OCI-LY7 (cell line): ENCODE results near the gene PAX3. TPM values are rescaled to one million over a fixed set of nuclear protein-coding genes. Genes with fewer than 3 reads are reported as not detected.

Experiments
- BruUV-seq: library from RNA; stranded (reverse); fragments of 400-500 nt; replicated peaks from 2 replicates; lab custom pipeline; 2021; lab: Mats Ljungman, UMichigan
- CTCF ChIA-PET: fragments of 300-600 bp; sonication (Branson Sonifier 250); formaldehyde crosslinking; loops from one replicate; lab custom pipeline; 2022; ENCODE audit warnings: antibody characterized with exemption; ENCODE audit not compliant: unreplicated experiment; lab: Charles Lee
- POLR2A ChIA-PET: fragments of 300-600 bp; sonication (Branson Sonifier 250); formaldehyde crosslinking; loops from one replicate; lab custom pipeline; 2022; ENCODE audit warnings: antibody characterized with exemption; lab: Charles Lee
- DNase-seq: peaks from one replicate; pipeline ENCODE4 v3.0.0-alpha.2; 2015; ENCODE audit warnings: low spot score
- H2AFZ ChIP-seq: fragments of 200-600 bp; sonication (generic), shearing (Covaris generic); 2 replicates; pipeline ENCODE4 v1.6.1; 2014; ENCODE audit warnings: mild to moderate bottlenecking, antibody characterized with exemption, low read length, moderate library complexity
- H3K27ac ChIP-seq: fragments of 200-600 bp; sonication (generic); 2 replicates; pipeline ENCODE4 v1.5.1; 2014; ENCODE audit warnings: mixed run types, low read depth, mild to moderate bottlenecking, moderate library complexity, low read length, inconsistent platforms; ENCODE audit not compliant: poor library complexity, severe bottlenecking
- H3K36me3 ChIP-seq: fragments of 200-600 bp; sonication (generic); 2 replicates; pipeline ENCODE4 v1.6.1; 2014; ENCODE audit warnings: mild to moderate bottlenecking, antibody characterized with exemption, low read length, moderate library complexity, mixed read lengths; ENCODE audit not compliant: insufficient read depth
- H3K4me1 ChIP-seq: fragments of 200-600 bp; sonication (generic); 2 replicates; pipeline ENCODE4 v1.5.1; 2014; ENCODE audit warnings: mild to moderate bottlenecking, low read length; ENCODE audit not compliant: insufficient read depth, poor library complexity, severe bottlenecking
- H3K4me2 ChIP-seq: fragments of 200-600 bp; sonication (generic); 2 replicates; pipeline ENCODE4 v1.6.1; 2014; ENCODE audit warnings: mild to moderate bottlenecking, low read length
- H3K4me3 ChIP-seq: fragments of 200-600 bp; sonication (generic); 2 replicates; pipeline ENCODE4 v1.5.1; 2014; ENCODE audit warnings: mild to moderate bottlenecking, low read depth, low read length; ENCODE audit not compliant: poor library complexity, severe bottlenecking
- H3K79me2 ChIP-seq: fragments of 200-600 bp; sonication (generic); 2 replicates; pipeline ENCODE4 v1.6.1; 2016; ENCODE audit warnings: low read depth, mild to moderate bottlenecking, low read length, moderate library complexity, mixed read lengths; ENCODE audit not compliant: insufficient read depth
- H3K9me2 ChIP-seq: fragments of 200-600 bp; sonication (generic); 2 replicates; pipeline ENCODE4 v1.6.1; 2016; ENCODE audit warnings: mild to moderate bottlenecking, low read length, mixed read lengths; ENCODE audit not compliant: insufficient read depth
- H3K9me3 ChIP-seq: fragments of 200-600 bp; sonication (generic); 2 replicates; pipeline ENCODE4 v1.6.1; 2014; ENCODE audit warnings: mild to moderate bottlenecking, mixed run types, low read length, mixed read lengths
- H4K20me1 ChIP-seq: fragments of 200-600 bp; sonication (generic); 2 replicates; pipeline ENCODE4 v1.6.1; 2014; ENCODE audit warnings: mild to moderate bottlenecking, antibody characterized with exemption, low read length, moderate library complexity, mixed read lengths; ENCODE audit not compliant: insufficient read depth
- CTCF ChIP-seq: fragments of 200-600 bp; sonication (generic); conservative IDR thresholded peaks from 2 replicates; pipeline ENCODE4 v1.5.1; 2014; ENCODE audit warnings: mild to moderate bottlenecking, antibody characterized with exemption, low read length, moderate library complexity, mixed read lengths
- EZH2phosphoT487 ChIP-seq: fragments of 200-600 bp; sonication (generic); IDR thresholded peaks from 2 replicates; pipeline ENCODE4 v1.6.1; 2018; ENCODE audit warnings: low read depth, borderline replicate concordance, mild to moderate bottlenecking, mixed run types, antibody characterized with exemption, low read length, moderate library complexity, mixed read lengths
- intact Hi-C: fragments of 100-400 bp; cut with micrococcal nuclease; formaldehyde crosslinking; loops from one replicate; pipeline ENCODE4 v1.10.0; 2022; ENCODE audit not compliant: unreplicated experiment
- total RNA-seq, 2 experiments: library from RNA; depleted of rRNA in 1 of 2; stranded (reverse); fragments of >200 nt in 1 of 2; shearing (Covaris generic) in 1 of 2; gene quantifications; 2 replicates each; pipeline ENCODE4 v1.2.3, GENCODE V29; 2014 to 2022

Gene PAX3
- total RNA-seq, 2 experiments from 2014 or later, result not detected

GRCh38 chr2:222228054-222228453 lies 70.7 kb downstream of the PAX3 start:
- POLR2A ChIA-PET, result interaction anchor here (0.7 kb wide), 1 partner anchor 33 kb away, joined by 3 read pairs; no protein-coding TSS in a partner anchor
- intact Hi-C loops, result no loop called here

DNA sequence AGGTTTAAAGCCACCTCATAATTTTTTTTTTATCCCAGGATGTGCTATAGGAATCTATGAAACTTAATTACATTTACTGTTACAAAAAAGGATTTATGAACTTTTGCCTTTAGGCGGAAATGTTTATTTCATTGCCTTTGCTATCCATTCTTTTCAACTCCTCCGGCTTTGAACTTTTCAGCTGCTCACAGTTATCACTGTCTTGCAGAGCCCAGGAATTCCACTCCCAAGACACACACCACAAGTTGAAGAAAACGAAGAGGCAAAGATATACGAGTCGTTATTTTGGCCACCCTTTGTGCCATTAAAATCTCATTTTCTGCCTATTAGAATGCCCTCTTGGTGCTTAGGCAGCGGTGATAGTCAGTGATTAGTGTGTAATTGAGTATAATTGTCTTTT lies 80.0 kb downstream of the PAX3 start:
- ChIA-PET POLR2A (interaction anchor here (0.6 kb wide), 1 partner anchor 1798 kb away, joined by 4 read pairs; no protein-coding TSS in a partner anchor), CTCF (no interaction called here)
- intact Hi-C loops, result no loop called here
- H3K4me1 ChIP-seq, result no peaks in the 10 kb centered on the region
- no peak overlapping the region for H3K4me2 ChIP-seq
- H3K27ac ChIP-seq, result no peak overlapping the region
- H3K9me3 ChIP-seq, result no peaks in the 10 kb centered on the region
- H2AFZ ChIP-seq, result no peak overlapping the region
- no peaks in the 10 kb centered on the region for H4K20me1 ChIP-seq
- TF ChIP-seq EZH2phosphoT487, result no peak
- TF ChIP-seq CTCF, result no peak
- no TSS peak for BruUV-seq
- DNase-seq, result no peak
- no peaks in the 10 kb centered on the region for H3K79me2 ChIP-seq
- H3K36me3 ChIP-seq, result no peaks in the 10 kb centered on the region
- no peaks in the 10 kb centered on the region for H3K9me2 ChIP-seq
- H3K4me3 ChIP-seq, result no peak overlapping the region

More at GRCh38 chr2:222228054-222228453, 70.7 kb downstream of the PAX3 start:
- Histone ChIP-seq H4K20me1 (no peaks in the 10 kb centered on the region), H3K79me2 (no peaks in the 10 kb centered on the region), H3K4me3 (no peak overlapping the region), H3K9me3 (no peaks in the 10 kb centered on the region), H2AFZ (no peak overlapping the region), H3K27ac (no peak overlapping the region), H3K9me2 (no peaks in the 10 kb centered on the region), H3K36me3 (no peaks in the 10 kb centered on the region), H3K4me2 (no peak overlapping the region), H3K4me1 (no peaks in the 10 kb centered on the region)
- DNase-seq, result no peak
- BruUV-seq, result no TSS peak
- CTCF ChIA-PET, result no interaction called here
- TF ChIP-seq CTCF (no peak), EZH2phosphoT487 (no peak)

DNA sequence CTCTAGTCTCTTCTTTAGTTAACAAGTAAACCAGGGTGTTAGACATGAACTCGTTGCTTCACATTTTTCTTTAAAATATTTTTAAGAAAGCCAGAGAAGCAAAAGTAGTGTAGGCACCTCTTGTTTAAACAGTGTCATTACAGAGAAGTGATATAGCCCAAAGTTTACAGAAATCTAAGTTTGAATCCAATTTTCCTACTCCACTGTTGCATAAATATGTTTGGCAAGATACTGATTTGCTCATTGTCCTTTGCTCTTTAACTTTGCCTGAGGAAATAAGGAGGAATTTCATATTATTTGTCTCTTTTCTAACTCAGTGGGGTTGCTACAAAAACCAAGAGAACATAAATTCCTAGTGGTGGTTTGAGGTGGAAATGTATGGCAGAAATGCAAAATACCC lies 81.1 kb downstream of the PAX3 start:
- no peak overlapping the region for H2AFZ ChIP-seq
- TF ChIP-seq CTCF (no peak), EZH2phosphoT487 (no peak)
- ChIA-PET CTCF (no interaction called here), POLR2A (no interaction called here)
- BruUV-seq, result no TSS peak
- no peaks in the 10 kb centered on the region for H3K36me3 ChIP-seq
- no peaks in the 10 kb centered on the region for H4K20me1 ChIP-seq
- no peaks in the 10 kb centered on the region for H3K9me2 ChIP-seq
- H3K27ac ChIP-seq, result no peak overlapping the region
- no peak overlapping the region for H3K4me3 ChIP-seq
- H3K79me2 ChIP-seq, result no peaks in the 10 kb centered on the region
- H3K9me3 ChIP-seq, result no peaks in the 10 kb centered on the region
- intact Hi-C loops, result no loop called here
- no peak overlapping the region for H3K4me2 ChIP-seq
- H3K4me1 ChIP-seq, result no peaks in the 10 kb centered on the region
- no peak for DNase-seq
